Body of pancreas (tissue), 4 donors: Measurements from ENCODE around the gene MYL2.

Experiments used
- POLR2A ChIP-seq, 3 donors: fragments of 450-650 bp; IDR thresholded peaks; one replicate each; pipeline ENCODE4 v1.6.1; 2016; ENCODE audit warnings: antibody characterized with exemption in 3 of 3, mild to moderate bottlenecking in 2 of 3
- TF ChIP-seq, protein P1 (sequence below), 7 experiments: fragments of 450-650 bp in 4 of 7; fragments of 200-600 bp in 3 of 7; sonication (generic) in 3 of 7; IDR thresholded peaks; one replicate each; pipeline ENCODE4 v1.5.1; 2016 to 2019; ENCODE audit warnings: antibody characterized with exemption in 7 of 7

DNA sequence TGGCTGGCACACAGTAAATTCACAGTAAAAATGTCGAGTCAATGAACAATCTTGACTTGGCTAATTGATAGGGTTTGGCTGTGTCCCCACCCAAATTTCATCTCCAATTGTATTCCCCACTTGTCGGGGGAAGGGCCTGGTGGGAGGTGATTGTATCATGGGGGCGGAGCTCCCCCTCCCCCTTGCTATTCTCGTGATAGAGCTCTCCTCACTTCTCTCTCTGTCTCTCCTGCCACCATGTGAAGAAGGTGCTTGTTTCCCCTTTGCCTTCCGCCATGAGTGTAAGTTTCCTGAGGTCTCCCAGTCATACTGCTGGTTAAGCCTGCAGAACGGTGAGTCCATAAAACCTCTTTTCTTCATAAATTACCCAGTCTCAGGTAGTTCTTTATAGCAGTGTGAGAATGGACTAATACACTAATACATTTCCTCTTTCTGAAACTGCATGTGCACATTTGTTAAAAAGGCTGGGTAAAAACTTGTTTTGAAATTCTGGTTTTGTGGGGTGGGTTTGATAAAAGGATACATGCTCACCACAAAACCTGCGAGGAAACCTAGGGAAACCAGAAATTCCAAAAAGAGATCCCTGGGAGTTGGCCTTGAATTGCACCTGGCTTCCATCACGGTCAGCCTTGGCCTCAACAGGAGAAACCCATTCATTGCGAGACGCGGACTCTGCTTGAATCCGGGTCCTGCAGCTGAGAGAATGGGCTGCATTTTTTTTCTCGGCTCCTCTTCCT, 16.2 kb upstream of the MYL2 start:
- no peak for TF ChIP-seq POLR2A (IDR thresholded peaks at IDR 0.05)
- TF ChIP-seq, protein P1, sequence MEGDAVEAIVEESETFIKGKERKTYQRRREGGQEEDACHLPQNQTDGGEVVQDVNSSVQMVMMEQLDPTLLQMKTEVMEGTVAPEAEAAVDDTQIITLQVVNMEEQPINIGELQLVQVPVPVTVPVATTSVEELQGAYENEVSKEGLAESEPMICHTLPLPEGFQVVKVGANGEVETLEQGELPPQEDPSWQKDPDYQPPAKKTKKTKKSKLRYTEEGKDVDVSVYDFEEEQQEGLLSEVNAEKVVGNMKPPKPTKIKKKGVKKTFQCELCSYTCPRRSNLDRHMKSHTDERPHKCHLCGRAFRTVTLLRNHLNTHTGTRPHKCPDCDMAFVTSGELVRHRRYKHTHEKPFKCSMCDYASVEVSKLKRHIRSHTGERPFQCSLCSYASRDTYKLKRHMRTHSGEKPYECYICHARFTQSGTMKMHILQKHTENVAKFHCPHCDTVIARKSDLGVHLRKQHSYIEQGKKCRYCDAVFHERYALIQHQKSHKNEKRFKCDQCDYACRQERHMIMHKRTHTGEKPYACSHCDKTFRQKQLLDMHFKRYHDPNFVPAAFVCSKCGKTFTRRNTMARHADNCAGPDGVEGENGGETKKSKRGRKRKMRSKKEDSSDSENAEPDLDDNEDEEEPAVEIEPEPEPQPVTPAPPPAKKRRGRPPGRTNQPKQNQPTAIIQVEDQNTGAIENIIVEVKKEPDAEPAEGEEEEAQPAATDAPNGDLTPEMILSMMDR (IDR thresholded peaks at IDR 0.05), result no peak
